Stimulated activated CD8-positive, alpha-beta memory T cell treated with anti-CD3 and anti-CD28 coated beads, Interleukin-15, amount 100 ng/mL, for 48 hours (primary cell): ENCODE measurements around the gene SPN.
"Not testable (repeated sequence)": the region's sequence is repeated elsewhere in the genome, so short reads cannot be mapped to it uniquely, and the experiment has no call there.

Experiments
- DNase-seq, 2 donors: peaks; one replicate each; pipeline ENCODE4 v3.0.0-alpha.2; 2020; ENCODE audit warnings: low read depth in 2 of 2

The SPN gene

GRCh38 chr16:29701214-29701555, 38.1 kb downstream of the SPN start:
- DNase-seq: no peak

- DNase-seq: no peak
Observed at GRCh38 chr16:29702269-29702668, 39.2 kb downstream of the SPN start.

GRCh38 chr16:29705030-29705429, 42.0 kb downstream of the SPN start:
- DNase-seq: no peak

GRCh38 chr16:29707160-29707559, 44.1 kb downstream of the SPN start:
- not testable (repeated sequence) for DNase-seq

- no peak for DNase-seq
Observed at GRCh38 chr16:29708917-29709600, 46.0 kb downstream of the SPN start.

- not testable (repeated sequence) for DNase-seq
Observed at GRCh38 chr16:29709657-29710056, 46.6 kb downstream of the SPN start.

GRCh38 chr16:29710227-29711219, 47.5 kb downstream of the SPN start:
- DNase-seq: peak in 1 of 2 donors; percentile 13

- no peak for DNase-seq
Observed at GRCh38 chr16:29712809-29713208, 49.8 kb downstream of the SPN start.

- DNase-seq: no peak
Observed at GRCh38 chr16:29714396-29714795, 51.3 kb downstream of the SPN start.

- no peak for DNase-seq
Observed at GRCh38 chr16:29714972-29715371, 51.9 kb downstream of the SPN start.

GRCh38 chr16:29717113-29717512, 54.1 kb downstream of the SPN start:
- no peak for DNase-seq

GRCh38 chr16:29719063-29719462, 56.0 kb downstream of the SPN start:
- no peak for DNase-seq
